ENCODE data around the gene NOP53. TPM values are rescaled to one million over a fixed set of nuclear protein-coding genes. Genes with fewer than 3 reads are reported as not detected.
"Not testable (repeated sequence)": the region's sequence is repeated elsewhere in the genome, so short reads cannot be mapped to it uniquely, and the experiment has no call there.

The NOP53 gene
- 80.3 TPM for total RNA-seq

GRCh38 chr19:47745010-47745901, at the start of gene NOP53:
TSS of gene NOP53 (plus strand) at chr19:47745546. CDS start at chr19:47745560, 14 bp downstream.
- DNase-seq (ENCODE audit: low spot score), result peak; percentile 97
- ATAC-seq, result peak; percentile 68

- no peak for DNase-seq (ENCODE audit: low spot score)
- ATAC-seq, result no peak
These were observed 48.7 kb upstream of the NOP53 start for GRCh38 chr19:47696635-47697034.

DNA sequence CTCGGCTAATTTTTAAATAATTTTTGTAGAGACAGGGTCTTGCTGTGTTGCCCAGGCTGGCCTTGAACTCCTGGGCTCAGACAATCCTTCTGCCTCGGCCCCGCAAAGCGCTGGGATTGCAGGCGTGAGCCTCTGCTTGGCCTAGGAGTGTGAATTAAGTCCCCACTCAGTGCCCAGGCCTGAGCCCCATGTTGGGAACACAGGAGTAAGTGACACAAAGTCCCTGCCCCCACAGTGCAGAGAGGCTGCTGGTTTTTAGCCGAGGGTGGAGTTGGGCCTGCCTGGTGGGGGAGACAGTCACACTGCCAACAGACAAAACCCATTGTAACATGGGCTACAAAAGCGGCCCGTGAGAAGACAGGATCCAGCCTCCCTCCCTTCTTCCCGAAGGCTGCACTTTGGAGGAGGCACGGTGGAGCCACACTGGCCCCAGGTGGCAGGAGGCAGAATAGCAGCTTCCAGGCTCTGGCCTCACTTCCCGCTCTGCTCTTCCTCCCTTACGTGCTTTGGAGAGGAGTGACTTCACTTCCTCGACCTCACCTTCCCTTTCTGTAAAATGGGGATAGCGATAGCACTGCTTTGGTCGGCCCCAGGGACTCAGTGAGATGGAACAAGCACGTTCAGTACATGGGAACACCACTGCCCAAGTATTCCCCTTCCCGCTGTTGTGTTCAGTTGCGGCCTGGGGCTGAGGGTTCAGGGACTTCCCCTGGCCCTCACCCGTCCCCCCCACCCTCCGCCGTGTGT, 47.3 kb upstream of the NOP53 start:
- ATAC-seq (peak; percentile 96), DNase-seq (ENCODE audit: low spot score) (peak; percentile 77)

GRCh38 chr19:47698631-47699359, 46.6 kb upstream of the NOP53 start:
- DNase-seq (ENCODE audit: low spot score), result no peak
- ATAC-seq, result no peak

DNA sequence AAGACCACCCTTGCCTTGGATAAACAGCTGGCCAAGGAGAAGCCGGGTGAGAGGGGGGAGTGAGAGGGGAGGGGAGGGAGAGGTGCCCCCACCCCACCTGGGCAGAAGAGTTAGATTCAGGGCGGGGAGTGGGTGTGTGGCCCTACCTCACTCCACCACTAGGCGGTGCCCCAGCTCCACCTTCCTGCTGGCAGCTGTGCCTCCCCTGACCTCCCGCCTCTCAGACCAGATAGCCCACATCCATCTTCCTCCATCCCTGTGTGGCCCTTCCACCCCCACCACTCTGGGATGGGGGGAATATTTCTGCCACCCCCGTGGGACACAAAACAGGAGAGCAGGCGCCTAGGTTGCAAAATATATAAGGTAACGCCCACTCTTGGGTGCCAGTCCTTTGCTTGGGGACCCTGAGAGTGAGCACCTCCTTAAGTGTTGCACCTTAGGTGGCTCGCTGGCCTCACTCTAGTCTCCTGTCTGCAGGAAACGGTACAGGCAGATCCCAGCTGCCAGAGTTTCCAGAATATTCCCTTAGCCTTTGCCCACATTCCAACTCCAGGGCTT, 45.9 kb upstream of the NOP53 start:
- no peak for DNase-seq (ENCODE audit: low spot score)
- ATAC-seq, result peak; percentile 57

DNA sequence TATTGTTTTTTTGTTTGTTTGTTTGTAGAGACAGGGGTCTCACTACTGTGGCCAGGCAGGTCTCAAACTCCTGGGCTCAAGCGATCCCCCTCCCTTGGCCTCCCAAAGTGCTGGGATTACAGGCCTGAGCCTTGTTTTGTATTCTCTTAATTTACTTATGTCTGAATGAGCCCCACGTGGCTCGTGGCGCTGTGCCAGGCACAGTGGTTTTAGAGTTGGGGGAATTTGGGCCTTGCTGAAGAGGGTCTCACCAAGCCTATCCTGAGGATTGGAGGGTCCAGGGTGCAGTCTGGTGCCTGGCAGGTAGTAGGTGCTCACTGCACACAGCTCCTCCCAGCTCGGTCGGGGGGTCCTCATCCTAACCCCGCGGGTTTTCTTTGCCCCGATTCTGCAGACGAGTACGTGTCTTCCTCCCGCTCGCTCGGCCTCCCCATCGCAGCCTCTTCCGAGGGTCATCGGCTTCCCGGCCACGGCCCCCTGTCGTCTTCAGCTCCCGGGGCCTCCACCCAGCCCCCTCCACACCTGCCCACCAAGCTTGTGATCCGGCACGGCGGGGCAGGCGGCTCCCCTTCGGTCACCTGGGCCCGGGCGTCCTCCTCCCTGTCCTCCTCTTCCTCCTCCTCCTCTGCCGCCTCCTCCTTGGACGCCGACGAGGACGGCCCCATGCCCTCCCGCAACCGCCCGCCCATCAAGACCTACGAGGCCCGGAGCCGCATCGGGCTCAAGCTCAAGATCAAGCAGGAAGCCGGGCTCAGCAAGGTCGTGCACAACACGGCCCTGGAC, 44.2 kb upstream of the NOP53 start:
- ATAC-seq (no peak), DNase-seq (ENCODE audit: low spot score) (no peak)

DNA sequence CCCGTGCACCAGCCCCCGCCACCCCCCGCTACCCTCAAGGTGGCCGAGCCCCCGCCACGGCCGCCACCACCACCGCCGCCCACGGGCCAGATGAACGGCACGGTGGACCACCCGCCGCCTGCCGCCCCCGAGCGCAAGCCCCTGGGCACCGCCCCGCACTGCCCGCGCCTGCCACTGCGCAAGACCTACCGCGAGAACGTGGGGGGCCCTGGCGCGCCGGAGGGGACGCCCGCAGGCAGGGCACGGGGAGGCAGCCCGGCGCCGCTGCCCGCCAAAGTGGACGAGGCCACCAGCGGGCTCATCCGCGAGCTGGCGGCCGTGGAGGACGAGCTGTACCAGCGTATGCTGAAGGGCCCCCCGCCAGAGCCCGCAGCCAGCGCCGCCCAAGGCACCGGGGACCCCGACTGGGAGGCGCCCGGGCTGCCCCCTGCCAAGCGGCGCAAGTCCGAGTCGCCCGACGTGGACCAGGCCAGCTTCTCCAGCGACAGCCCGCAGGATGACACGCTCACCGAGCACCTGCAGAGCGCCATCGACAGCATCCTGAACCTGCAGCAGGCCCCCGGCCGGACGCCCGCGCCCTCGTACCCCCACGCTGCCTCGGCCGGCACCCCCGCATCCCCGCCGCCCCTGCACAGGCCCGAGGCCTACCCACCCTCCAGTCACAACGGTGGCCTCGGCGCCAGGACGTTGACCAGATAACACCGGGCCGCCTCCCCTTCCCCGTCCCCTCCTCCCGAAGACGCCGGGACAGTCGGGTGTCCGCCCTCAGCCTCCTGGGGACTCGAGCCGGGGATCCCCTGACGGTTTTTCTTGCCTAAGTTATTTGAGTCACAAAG, 43.4 kb upstream of the NOP53 start:
- no peak for DNase-seq (ENCODE audit: low spot score)
- no peak for ATAC-seq

- ATAC-seq, result no peak
- no peak for DNase-seq (ENCODE audit: low spot score)
These were observed 42.7 kb upstream of the NOP53 start for GRCh38 chr19:47702671-47703070.

DNA sequence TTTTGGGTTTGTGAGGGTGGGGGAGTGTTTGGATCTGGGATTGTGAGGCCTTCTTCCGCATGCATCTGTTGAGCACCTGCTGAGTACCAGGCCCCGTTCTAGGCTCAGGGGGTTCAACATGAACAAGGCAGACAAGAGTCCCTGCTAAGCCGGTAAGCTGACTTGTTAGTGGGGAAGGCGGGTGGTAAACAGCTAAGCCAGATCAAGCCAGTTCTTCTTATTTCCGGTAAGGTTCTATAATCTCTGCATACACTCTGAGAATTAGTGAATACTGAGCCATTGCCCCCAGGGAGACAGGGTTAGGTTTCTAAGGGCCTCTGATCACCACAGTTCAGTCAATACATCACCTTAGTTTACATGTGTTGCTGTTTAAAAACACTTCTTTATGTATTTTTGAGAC, 42.0 kb upstream of the NOP53 start:
- ATAC-seq, result no peak
- no peak for DNase-seq (ENCODE audit: low spot score)

DNA sequence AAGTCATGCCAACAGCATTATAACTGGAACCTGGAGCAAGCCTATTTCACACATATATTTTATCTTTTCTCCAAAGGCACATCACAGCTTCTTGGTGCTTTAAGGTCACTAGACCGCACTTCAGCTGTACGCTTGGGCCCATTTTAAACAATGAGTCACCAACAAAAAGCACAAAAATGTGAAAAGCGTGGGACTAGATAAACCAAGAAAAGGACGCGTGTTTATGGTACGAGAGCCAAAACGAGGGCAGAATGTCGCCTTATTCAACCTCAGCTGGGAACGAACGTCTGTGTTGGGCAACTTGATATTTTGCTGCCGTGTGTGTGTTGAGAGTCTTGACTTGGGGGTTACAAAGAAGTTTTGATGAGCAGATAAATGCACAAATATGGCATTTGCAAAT, 41.3 kb upstream of the NOP53 start:
- ATAC-seq, result no peak
- no peak for DNase-seq (ENCODE audit: low spot score)

DNA sequence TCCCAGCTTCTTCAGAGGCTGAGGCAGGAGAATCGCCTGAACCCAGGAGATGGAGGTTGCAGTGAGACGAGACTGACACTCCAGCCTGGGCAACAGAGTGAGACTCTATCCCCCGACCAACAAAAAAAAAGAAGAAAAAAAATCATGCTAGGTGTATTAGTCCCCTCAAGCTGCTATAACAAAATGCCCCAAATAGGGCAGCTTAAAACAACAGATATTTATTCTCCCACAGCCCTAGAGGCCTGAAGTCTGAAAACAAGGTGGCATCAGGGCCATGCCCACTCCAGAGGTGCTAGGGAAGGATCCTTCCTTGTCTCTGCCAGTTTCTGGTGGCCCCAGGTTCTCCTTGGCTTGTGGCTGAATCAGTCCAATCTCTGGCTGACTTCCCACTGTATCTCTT, 40.7 kb upstream of the NOP53 start:
- DNase-seq (ENCODE audit: low spot score) (no peak), ATAC-seq (no peak)

DNA sequence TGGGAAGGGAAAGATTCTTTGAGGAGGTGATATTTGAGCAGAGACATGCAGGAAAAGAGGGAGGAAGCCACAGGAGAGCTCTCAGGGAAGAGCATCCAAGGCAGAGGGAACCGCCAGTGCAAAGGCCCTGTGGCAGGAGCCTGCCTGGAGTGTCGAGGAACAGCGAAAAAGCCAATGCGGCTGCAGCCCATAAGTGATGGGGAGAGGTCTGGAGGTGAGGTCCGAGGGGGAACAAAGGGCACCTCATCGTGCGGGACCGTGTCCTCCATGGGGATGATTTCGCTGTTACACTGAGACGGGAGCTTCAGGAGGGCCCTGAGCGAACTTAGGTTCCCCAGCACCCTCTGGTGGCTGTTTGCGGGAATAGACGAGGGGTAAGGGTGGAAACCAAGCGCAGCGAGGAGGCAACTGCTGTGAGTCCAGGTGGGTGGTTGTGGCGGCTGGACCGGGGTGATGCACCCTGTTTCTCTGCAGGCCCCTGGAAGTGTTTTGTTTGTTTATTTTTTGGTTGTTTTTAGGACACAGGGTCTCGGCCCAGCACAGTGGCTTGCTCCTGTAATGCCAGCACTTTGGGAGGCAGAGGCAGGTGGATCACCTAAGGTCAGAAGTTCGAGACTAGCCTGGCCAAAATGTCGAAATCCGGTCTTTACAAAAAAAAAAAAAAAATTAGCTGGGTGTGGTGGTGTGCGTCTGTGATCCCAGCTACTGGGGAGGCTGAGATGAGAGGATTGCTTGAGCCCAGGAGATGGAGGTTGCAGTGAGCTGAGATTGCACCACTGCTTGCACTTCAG, 38.0 kb upstream of the NOP53 start:
- ATAC-seq (peak; percentile 98), DNase-seq (ENCODE audit: low spot score) (peak; percentile 69)

DNA sequence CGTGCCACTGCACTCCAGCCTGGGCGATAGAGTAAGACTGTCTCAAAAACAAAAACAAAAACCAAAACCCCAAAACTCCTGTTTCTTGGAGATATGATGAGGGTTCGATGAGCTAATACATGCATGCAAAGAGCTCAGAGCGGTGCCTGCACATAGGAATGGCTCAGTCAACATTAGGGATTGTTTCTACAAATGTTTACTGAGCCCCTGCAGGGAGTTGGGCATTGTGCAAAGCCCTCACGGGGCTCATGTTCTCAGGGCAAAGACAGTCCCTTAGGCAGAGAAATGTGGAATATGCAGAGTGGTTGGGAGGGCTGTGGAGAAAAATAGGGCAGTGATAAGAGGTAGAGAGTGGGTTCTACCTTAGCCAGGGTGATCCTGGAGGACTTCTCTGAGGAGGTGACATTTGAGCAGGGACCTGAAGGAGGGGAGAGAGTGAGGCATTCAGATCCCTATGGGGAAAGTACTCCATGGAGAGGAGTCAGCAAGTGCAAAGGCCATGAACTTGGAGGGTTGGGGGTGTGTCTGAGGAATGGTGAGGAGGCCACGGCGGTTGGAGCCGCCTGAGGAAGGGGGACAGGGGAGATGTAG, 33.6 kb upstream of the NOP53 start:
- ATAC-seq, result no peak
- DNase-seq (ENCODE audit: low spot score), result no peak

GRCh38 chr19:47713046-47714021, 32.0 kb upstream of the NOP53 start, which contains the start of gene EHD2:
TSS of gene EHD2 (plus strand) at chr19:47713422. CDS start at chr19:47716613, 3,191 bp downstream.
- no peak for DNase-seq (ENCODE audit: low spot score)
- peak; percentile 93 for ATAC-seq

DNA sequence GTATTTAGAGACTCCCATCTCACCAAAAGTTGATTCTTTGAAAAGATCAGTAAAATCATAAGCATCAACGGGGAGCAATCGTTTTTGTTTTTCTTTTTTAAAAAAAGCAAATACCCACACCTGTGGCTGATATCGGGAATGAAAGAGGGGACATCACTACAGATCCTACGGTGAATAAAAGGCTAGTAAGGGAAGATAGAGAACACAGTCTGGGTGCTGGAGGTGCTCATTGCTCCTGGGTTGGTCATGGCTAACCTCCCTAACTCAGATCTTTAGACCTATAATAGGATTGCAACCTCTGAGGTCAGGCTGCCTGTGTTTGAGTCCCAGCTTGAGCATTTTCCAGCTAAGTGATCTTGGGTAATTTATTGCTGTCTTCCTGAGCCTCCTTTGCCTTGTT, 31.0 kb upstream of the NOP53 start:
- DNase-seq (ENCODE audit: low spot score) (no peak), ATAC-seq (no peak)

DNA sequence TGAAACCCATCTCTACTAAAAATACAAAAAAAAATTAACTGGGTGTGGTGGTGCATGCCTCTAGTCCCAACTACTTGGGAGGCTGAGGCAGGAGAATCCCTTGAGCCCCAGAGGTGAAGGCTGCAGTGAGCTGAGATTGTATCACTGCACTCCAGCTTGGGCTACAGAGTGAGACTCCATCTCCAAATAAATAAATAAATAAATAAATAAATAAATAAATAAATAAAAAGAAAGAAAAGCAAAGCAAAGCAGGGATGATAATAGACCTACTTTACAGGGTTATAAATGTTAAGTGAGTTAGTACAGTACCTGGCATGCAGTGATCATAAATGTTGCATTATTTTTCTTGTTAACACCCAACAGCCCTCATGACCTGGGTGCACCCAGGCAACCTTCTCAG, 30.5 kb upstream of the NOP53 start:
- not testable (repeated sequence) for ATAC-seq; DNase-seq (ENCODE audit: low spot score)

Data from left lobe of liver (tissue), 2 donors.